Activated CD8-positive, alpha-beta T cell treated with anti-CD3 and anti-CD28 coated beads, Interleukin-2, amount 10 ng/mL, durations not matched to agents 7 days and 5 days (primary cell): ENCODE results near the gene GPR65. TPM values are rescaled to one million over a fixed set of nuclear protein-coding genes. Genes with fewer than 3 reads are reported as not detected.

ENCODE experiments used
- ATAC-seq: fragments of 150-1000 bp; cut with Tn5 transposase; one replicate; pipeline ENCODE4 v1.10.0; 2021; ENCODE audit warnings: moderate library complexity
- CTCF ChIA-PET: fragments of 350-600 bp; sonication (Branson Sonifier 250); formaldehyde crosslinking; loops from one replicate; lab custom pipeline; 2021; ENCODE audit warnings: antibody characterized with exemption; lab: Charles Lee
- POLR2A ChIA-PET: fragments of 350-600 bp; sonication (Branson Sonifier 250); formaldehyde crosslinking; loops from one replicate; lab custom pipeline; 2021; ENCODE audit warnings: antibody characterized with exemption; lab: Charles Lee
- DNase-seq: peaks from one replicate; pipeline ENCODE4 v3.0.0-alpha.2; 2020
- H3K27ac Mint-ChIP-seq: one replicate; pipeline ENCODE4 v1.8.0; 2021; ENCODE audit warnings: mild to moderate bottlenecking, mixed read lengths
- H3K27me3 Mint-ChIP-seq: one replicate; pipeline ENCODE4 v1.8.0; 2021; ENCODE audit warnings: low read depth, mixed read lengths
- H3K36me3 Mint-ChIP-seq: one replicate; pipeline ENCODE4 v1.8.0; 2021; ENCODE audit warnings: low read depth, mixed read lengths
- H3K4me1 Mint-ChIP-seq: one replicate; pipeline ENCODE4 v1.8.0; 2021; ENCODE audit warnings: low read depth, mixed read lengths
- H3K4me3 Mint-ChIP-seq: one replicate; pipeline ENCODE4 v1.8.0; 2021; ENCODE audit warnings: mild to moderate bottlenecking, mixed read lengths
- H3K9me3 Mint-ChIP-seq: one replicate; pipeline ENCODE4 v1.8.0; 2022; ENCODE audit warnings: mixed read lengths; ENCODE audit not compliant: insufficient read depth
- total RNA-seq, 2 experiments: library from RNA; stranded (reverse); gene quantifications; one replicate each; pipeline ENCODE4 v1.2.3, GENCODE V29; 2021

The GPR65 gene
- total RNA-seq, 2 experiments from 2014 or later: 21.9 to 22.9 TPM

GRCh38 chr14:88004506-88005036 lies 364 bp upstream of the GPR65 start:
- ChIA-PET POLR2A (interaction anchor here (0.6 to 6.4 kb wide), 5 partner anchors 11 to 246 kb away, joined by 3 to 161 read pairs (median 4); partner anchors contain the start of gene GALC), CTCF (interaction anchor here (1.4 to 4.5 kb wide), 3 partner anchors 9 to 22 kb away, joined by 3 to 24 read pairs (median 6); partner anchors contain the start of gene GALC)
- Mint-ChIP-seq H3K4me1 (peaks cover 60% of the 10 kb centered on the region), H3K36me3 (peaks cover 49% of the 10 kb centered on the region), H3K27me3 (no peaks in the 10 kb centered on the region), H3K9me3 (no peaks in the 10 kb centered on the region), H3K27ac (peak overlapping the region; percentile 96), H3K4me3 (peak overlapping the region; percentile 91)
- DNase-seq: no peak
- no peak for ATAC-seq

- peak; percentile 90 for ATAC-seq
- DNase-seq: peak; percentile 85
- Mint-ChIP-seq H3K4me1 (peaks cover 63% of the 10 kb centered on the region), H3K27me3 (no peaks in the 10 kb centered on the region), H3K4me3 (peak overlapping the region; percentile 91), H3K27ac (peak overlapping the region; percentile 96), H3K36me3 (peaks cover 58% of the 10 kb centered on the region), H3K9me3 (no peaks in the 10 kb centered on the region)
- CTCF ChIA-PET: interaction anchor here (0.9 to 4.5 kb wide), 8 partner anchors 10 to 62 kb away, joined by 3 to 24 read pairs (median 6); partner anchors contain the start of gene GALC
- POLR2A ChIA-PET: interaction anchor here (0.5 to 6.4 kb wide), 7 partner anchors 9 to 60 kb away, joined by 3 to 161 read pairs (median 4); partner anchors contain the start of gene GALC
Observed at GRCh38 chr14:88005978-88006851, 1.3 kb downstream of the GPR65 start.

GRCh38 chr14:88007608-88008007 lies 2.7 kb downstream of the GPR65 start:
- Mint-ChIP-seq H3K36me3 (peaks cover 63% of the 10 kb centered on the region), H3K27me3 (no peaks in the 10 kb centered on the region), H3K4me1 (peaks cover 63% of the 10 kb centered on the region), H3K4me3 (peak overlapping the region; percentile 70), H3K27ac (peak overlapping the region; percentile 81), H3K9me3 (no peaks in the 10 kb centered on the region)
- ChIA-PET POLR2A (interaction anchor here (6.4 kb wide), 1 partner anchor 14 kb away, joined by 161 read pairs; the partner anchor contains the start of gene GALC), CTCF (interaction anchor here (1.4 to 4.5 kb wide), 4 partner anchors 11 to 22 kb away, joined by 3 to 24 read pairs (median 8); partner anchors contain the start of gene GALC)
- DNase-seq: no peak
- no peak for ATAC-seq

- H3K4me1 Mint-ChIP-seq: peaks cover 61% of the 10 kb centered on the region
- H3K9me3 Mint-ChIP-seq: no peaks in the 10 kb centered on the region
- ChIA-PET POLR2A (interaction anchor here (1.6 kb wide), 1 partner anchor 16 kb away, joined by 7 read pairs; the partner anchor contains the start of gene GALC), CTCF (interaction anchor here (1.1 to 4.5 kb wide), 4 partner anchors 10 to 63 kb away, joined by 3 to 24 read pairs (median 3); partner anchors contain the start of gene GALC)
- ATAC-seq (no peak), DNase-seq (no peak)
- peaks cover 64% of the 10 kb centered on the region for H3K36me3 Mint-ChIP-seq
- H3K27ac Mint-ChIP-seq: peak overlapping the region; percentile 86
- H3K4me3 Mint-ChIP-seq: peak overlapping the region; percentile 80
- no peaks in the 10 kb centered on the region for H3K27me3 Mint-ChIP-seq
Observed at GRCh38 chr14:88008039-88008742, 3.3 kb downstream of the GPR65 start.

GRCh38 chr14:88009486-88009885 lies 4.6 kb downstream of the GPR65 start:
- peaks cover 59% of the 10 kb centered on the region for H3K4me1 Mint-ChIP-seq
- CTCF ChIA-PET: interaction anchor here (1.1 to 1.6 kb wide), 6 partner anchors 9 to 63 kb away, joined by 3 to 4 read pairs (median 3); no protein-coding TSS in a partner anchor
- no peaks in the 10 kb centered on the region for H3K9me3 Mint-ChIP-seq
- ATAC-seq (no peak), DNase-seq (no peak)
- H3K27ac Mint-ChIP-seq: no peak overlapping the region
- H3K36me3 Mint-ChIP-seq: peaks cover 74% of the 10 kb centered on the region
- H3K27me3 Mint-ChIP-seq: no peaks in the 10 kb centered on the region
- POLR2A ChIA-PET: interaction anchor here (0.9 to 1.6 kb wide), 4 partner anchors 14 to 20 kb away, joined by 3 to 7 read pairs (median 3); partner anchors contain the start of gene GALC
- peak overlapping the region; percentile 80 for H3K4me3 Mint-ChIP-seq

GRCh38 chr14:88010331-88010730 lies 5.4 kb downstream of the GPR65 start:
- Mint-ChIP-seq H3K27me3 (no peaks in the 10 kb centered on the region), H3K4me3 (no peak overlapping the region), H3K9me3 (no peaks in the 10 kb centered on the region), H3K36me3 (peaks cover 75% of the 10 kb centered on the region), H3K4me1 (peaks cover 57% of the 10 kb centered on the region), H3K27ac (no peak overlapping the region)
- CTCF ChIA-PET: interaction anchor here (1.6 kb wide), 1 partner anchor 31 kb away, joined by 4 read pairs; no protein-coding TSS in a partner anchor
- ATAC-seq (no peak), DNase-seq (no peak)
- POLR2A ChIA-PET: interaction anchor here (1.2 kb wide), 1 partner anchor 20 kb away, joined by 3 read pairs; no protein-coding TSS in a partner anchor

- Mint-ChIP-seq H3K36me3 (peaks cover 81% of the 10 kb centered on the region), H3K9me3 (no peaks in the 10 kb centered on the region), H3K27me3 (no peaks in the 10 kb centered on the region), H3K4me1 (peaks cover 71% of the 10 kb centered on the region), H3K4me3 (no peak overlapping the region), H3K27ac (no peak overlapping the region)
- ChIA-PET CTCF (interaction anchor here (0.7 to 5.1 kb wide), 8 partner anchors 10 to 177 kb away, joined by 3 to 31 read pairs (median 6); partner anchors contain the start of gene GALC), POLR2A (interaction anchor here (1.4 kb wide), 1 partner anchor 372 kb away, joined by 3 read pairs; no protein-coding TSS in a partner anchor)
- no peak for DNase-seq
- no peak for ATAC-seq
Observed at GRCh38 chr14:88012495-88012894, 7.6 kb downstream of the GPR65 start.

- Mint-ChIP-seq H3K27ac (peak overlapping the region; percentile 4), H3K27me3 (no peaks in the 10 kb centered on the region), H3K4me3 (no peak overlapping the region), H3K9me3 (no peaks in the 10 kb centered on the region), H3K36me3 (peaks cover 82% of the 10 kb centered on the region), H3K4me1 (peaks cover 63% of the 10 kb centered on the region)
- ChIA-PET CTCF (interaction anchor here (0.7 to 5.1 kb wide), 23 partner anchors 11 to 478 kb away, joined by 3 to 31 read pairs (median 5); partner anchors contain the start of gene GALC), POLR2A (interaction anchor here (1.0 kb wide), 1 partner anchor 11 kb away, joined by 3 read pairs; no protein-coding TSS in a partner anchor)
- ATAC-seq (no peak), DNase-seq (peak; percentile 46)
Observed at GRCh38 chr14:88013750-88014349, 8.9 kb downstream of the GPR65 start.

- Mint-ChIP-seq H3K27me3 (no peaks in the 10 kb centered on the region), H3K27ac (no peak overlapping the region), H3K9me3 (peaks cover 3% of the 10 kb centered on the region), H3K4me1 (peaks cover 53% of the 10 kb centered on the region), H3K4me3 (no peak overlapping the region), H3K36me3 (peaks cover 80% of the 10 kb centered on the region)
- ATAC-seq (no peak), DNase-seq (no peak)
- ChIA-PET POLR2A (interaction anchor here (1.1 kb wide), 1 partner anchor 12 kb away, joined by 4 read pairs; the partner anchor contains the start of gene GPR65), CTCF (interaction anchor here (0.8 to 5.1 kb wide), 6 partner anchors 10 to 173 kb away, joined by 4 to 31 read pairs (median 6); no protein-coding TSS in a partner anchor)
Observed at GRCh38 chr14:88016768-88017167, 11.8 kb downstream of the GPR65 start.

- DNase-seq: no peak
- Mint-ChIP-seq H3K4me3 (no peak overlapping the region), H3K36me3 (peaks cover 72% of the 10 kb centered on the region), H3K9me3 (peaks cover 3% of the 10 kb centered on the region), H3K27ac (no peak overlapping the region), H3K27me3 (no peaks in the 10 kb centered on the region), H3K4me1 (peaks cover 48% of the 10 kb centered on the region)
- ChIA-PET POLR2A (interaction anchor here (0.6 kb wide), 1 partner anchor 917 kb away, joined by 3 read pairs; no protein-coding TSS in a partner anchor), CTCF (interaction anchor here (1.5 to 5.1 kb wide), 4 partner anchors 11 to 72 kb away, joined by 4 to 31 read pairs (median 6); no protein-coding TSS in a partner anchor)
- no peak for ATAC-seq
Observed at GRCh38 chr14:88017535-88017934, 12.6 kb downstream of the GPR65 start.
